Vagina (tissue), 2 donors: ENCODE data around the gene PC.

Source experiments
- CTCF ChIP-seq, 3 experiments: fragments of 450-650 bp in 2 of 3; fragments of 200-600 bp in 1 of 3; sonication (generic) in 1 of 3; IDR thresholded peaks; one replicate each; pipeline ENCODE4 v1.5.1; 2017 to 2019; ENCODE audit warnings: antibody characterized with exemption in 3 of 3, mild to moderate bottlenecking in 2 of 3, moderate library complexity in 2 of 3
- POLR2A ChIP-seq, 2 donors: fragments of 450-650 bp; IDR thresholded peaks; one replicate each; pipeline ENCODE4 v1.6.1; 2017; ENCODE audit warnings: antibody characterized with exemption in 2 of 2, mild to moderate bottlenecking in 2 of 2, moderate library complexity in 2 of 2
- POLR2AphosphoS5 ChIP-seq, 2 donors: sonication (generic); formaldehyde crosslinking; IDR thresholded peaks; one replicate each; pipeline ENCODE4 v1.9.0; 2017; ENCODE audit warnings: antibody characterized with exemption in 2 of 2, mild to moderate bottlenecking in 2 of 2, low read depth in 1 of 2; ENCODE audit not compliant: insufficient read depth in 1 of 2

GRCh38 chr11:66987924-66988637 is 29.9 kb upstream of the PC start:
- TF ChIP-seq POLR2A (IDR thresholded peaks at IDR 0.05), result no peak
- no peak for TF ChIP-seq CTCF (IDR thresholded peaks at IDR 0.05)
- TF ChIP-seq POLR2AphosphoS5 (IDR thresholded peaks at IDR 0.05; ENCODE audit: insufficient read depth in 1 of 2, low read depth in 1 of 2), result no peak
